Smooth muscle cell (in vitro differentiated cells): Measurements from ENCODE around the gene KIF3B. TPM values are rescaled to one million over a fixed set of nuclear protein-coding genes. Genes with fewer than 3 reads are reported as not detected.
"Not testable (repeated sequence)": the region's sequence is repeated elsewhere in the genome, so short reads cannot be mapped to it uniquely, and the experiment has no call there.

Experiments used
- DNase-seq: peaks from one replicate; lab custom pipeline; 2025; ENCODE audit not compliant: unreplicated experiment; lab: John Stamatoyannopoulos, UW
- H2AFZ ChIP-seq: fragments of 200-600 bp; sonication (generic); 2 replicates; pipeline ENCODE4 v1.6.0; 2016; ENCODE audit warnings: antibody characterized with exemption, low read depth, mild to moderate bottlenecking
- H3F3A ChIP-seq: fragments of 200-600 bp; sonication (generic); 2 replicates; pipeline ENCODE4 v1.6.0; 2017; ENCODE audit warnings: antibody characterized with exemption, low read depth
- H3K27ac ChIP-seq: fragments of 200-600 bp; sonication (generic); 2 replicates; pipeline ENCODE4 v1.5.1; 2016; ENCODE audit warnings: low read depth, mild to moderate bottlenecking
- H3K27me3 ChIP-seq: fragments of 200-600 bp; sonication (generic); 2 replicates; pipeline ENCODE4 v1.6.1; 2016; ENCODE audit warnings: low read depth, mild to moderate bottlenecking
- H3K36me3 ChIP-seq: fragments of 200-600 bp; sonication (generic); 2 replicates; pipeline ENCODE4 v1.5.1; 2016; ENCODE audit warnings: low read depth
- H3K4me1 ChIP-seq: fragments of 200-600 bp; sonication (generic); 2 replicates; pipeline ENCODE4 v1.5.1; 2016; ENCODE audit warnings: low read depth
- H3K4me2 ChIP-seq: fragments of 200-600 bp; sonication (generic); 2 replicates; pipeline ENCODE4 v1.6.0; 2016; ENCODE audit warnings: mild to moderate bottlenecking
- H3K4me3 ChIP-seq: fragments of 200-600 bp; sonication (generic); 2 replicates; pipeline ENCODE4 v1.5.1; 2016; ENCODE audit warnings: mild to moderate bottlenecking
- H3K79me2 ChIP-seq: fragments of 200-600 bp; sonication (generic); 2 replicates; pipeline ENCODE4 v1.6.0; 2016; ENCODE audit warnings: low read depth, mild to moderate bottlenecking
- H3K9ac ChIP-seq: fragments of 200-600 bp; sonication (generic); 2 replicates; pipeline ENCODE4 v1.6.0; 2016; ENCODE audit warnings: low read depth
- H3K9me3 ChIP-seq: fragments of 200-600 bp; sonication (generic); replicated peaks from 2 replicates; pipeline ENCODE4 v1.5.1; 2016; ENCODE audit warnings: low read depth
- H4K20me1 ChIP-seq: fragments of 200-600 bp; sonication (generic); 2 replicates; pipeline ENCODE4 v1.6.0; 2016; ENCODE audit warnings: low read depth
- CTCF ChIP-seq: fragments of 200-600 bp; sonication (generic); IDR thresholded peaks from 2 replicates; pipeline ENCODE4 v1.5.1; 2017; ENCODE audit warnings: borderline replicate concordance, mild to moderate bottlenecking, antibody characterized with exemption; ENCODE audit not compliant: insufficient read depth, poor library complexity, severe bottlenecking
- WGBS: methylation state at CpG from one replicate; pipeline ENCODE4 v1.1.7; 2016; ENCODE audit warnings: low lambda C conversion rate; 5-methylcytosine and 5-hydroxymethylcytosine counted together
- polyA plus RNA-seq: library from polyadenylated mRNA; unstranded; fragments of >200 nt; fragmentation: Nextera tagmentation; extraction: Ambion mirVana; gene quantifications from 2 replicates; pipeline ENCODE4 v1.2.1, GENCODE V29; 2016
- total RNA-seq: library from RNA; depleted of rRNA; stranded (reverse); fragments of >200 nt; gene quantifications from 2 replicates; pipeline ENCODE4 v1.2.3, GENCODE V29; 2014

KIF3B gene
- total and polyA plus RNA-seq, 2 experiments from 2014 or later = 8.2 to 20.0 TPM

- no peak overlapping the region for H3K27ac ChIP-seq
- no peaks in the 10 kb centered on the region for H3K27me3 ChIP-seq
- H3K79me2 ChIP-seq = no peaks in the 10 kb centered on the region
- H2AFZ ChIP-seq = no peak overlapping the region
- no peaks in the 10 kb centered on the region for H3K9me3 ChIP-seq
- H3K9ac ChIP-seq = no peak overlapping the region
- no peaks in the 10 kb centered on the region for H3K4me1 ChIP-seq
- H3F3A ChIP-seq = no peaks in the 10 kb centered on the region
- H3K4me2 ChIP-seq = no peak overlapping the region
- DNase-seq = no peak
- H3K4me3 ChIP-seq = no peak overlapping the region
- no peaks in the 10 kb centered on the region for H4K20me1 ChIP-seq
- TF ChIP-seq CTCF = no peak
- 96% methylated on average over 11 of the region's 11 CpGs for WGBS
- no peaks in the 10 kb centered on the region for H3K36me3 ChIP-seq
Measured at GRCh38 chr20:32337937-32338661, 60.6 kb downstream of the KIF3B start.

DNA sequence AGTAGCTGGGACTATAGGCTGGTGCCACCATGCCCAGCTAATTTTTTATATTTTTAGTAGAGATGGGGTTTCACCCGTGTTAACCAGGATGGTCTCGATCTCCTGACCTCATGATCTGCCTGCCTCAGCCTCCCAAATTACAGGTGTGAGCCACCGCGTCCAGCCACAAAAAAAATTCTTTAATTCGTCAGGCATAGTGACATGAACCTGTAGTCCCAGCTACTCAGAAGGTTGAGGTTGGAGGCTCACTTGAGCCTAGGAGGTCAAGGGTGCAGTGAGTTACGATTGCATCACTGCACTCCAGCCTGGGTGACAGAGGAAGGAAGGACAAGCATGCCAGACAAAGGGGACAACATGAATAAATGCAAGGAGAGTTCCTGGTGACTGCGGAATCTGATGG, 61.2 kb downstream of the KIF3B start:
- WGBS = 90% methylated on average over 7 of the region's 7 CpGs
- no peaks in the 10 kb centered on the region for H3K79me2 ChIP-seq
- no peaks in the 10 kb centered on the region for H3F3A ChIP-seq
- no peak overlapping the region for H3K4me3 ChIP-seq
- no peaks in the 10 kb centered on the region for H3K27me3 ChIP-seq
- DNase-seq = no peak
- H3K36me3 ChIP-seq = no peaks in the 10 kb centered on the region
- no peak overlapping the region for H3K4me2 ChIP-seq
- H3K9ac ChIP-seq = no peak overlapping the region
- TF ChIP-seq CTCF = no peak
- no peak overlapping the region for H3K27ac ChIP-seq
- no peak overlapping the region for H2AFZ ChIP-seq
- H3K4me1 ChIP-seq = no peaks in the 10 kb centered on the region
- no peaks in the 10 kb centered on the region for H4K20me1 ChIP-seq
- no peaks in the 10 kb centered on the region for H3K9me3 ChIP-seq

DNA sequence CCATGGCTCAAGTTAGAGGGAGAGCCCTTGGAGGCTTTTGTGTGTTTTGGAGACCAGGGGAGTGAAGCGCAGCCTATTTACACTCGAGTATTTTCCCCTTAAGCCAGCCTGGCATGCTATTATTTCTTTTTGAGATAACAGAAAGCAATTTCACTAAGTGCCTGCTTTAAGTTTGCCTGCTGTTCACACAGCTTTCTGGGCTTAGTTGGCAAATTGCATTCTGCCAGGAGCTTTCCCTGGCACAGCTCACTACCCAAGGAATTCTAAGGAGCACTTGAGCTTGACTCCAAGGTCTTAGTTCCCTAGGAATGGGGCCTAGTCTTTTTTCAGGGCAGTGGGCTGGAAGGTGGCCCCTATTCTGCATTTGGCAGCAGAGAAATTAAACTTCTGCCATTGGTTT, 61.7 kb downstream of the KIF3B start:
- WGBS = 87% methylated on average over 2 of the region's 2 CpGs
- no peaks in the 10 kb centered on the region for H3K36me3 ChIP-seq
- H3K27me3 ChIP-seq = no peaks in the 10 kb centered on the region
- no peak overlapping the region for H3K9ac ChIP-seq
- H3K27ac ChIP-seq = no peak overlapping the region
- no peaks in the 10 kb centered on the region for H3F3A ChIP-seq
- H3K9me3 ChIP-seq = no peaks in the 10 kb centered on the region
- H3K4me3 ChIP-seq = no peak overlapping the region
- no peaks in the 10 kb centered on the region for H3K79me2 ChIP-seq
- H3K4me1 ChIP-seq = no peaks in the 10 kb centered on the region
- H2AFZ ChIP-seq = no peak overlapping the region
- no peak overlapping the region for H3K4me2 ChIP-seq
- no peak for TF ChIP-seq CTCF
- no peaks in the 10 kb centered on the region for H4K20me1 ChIP-seq
- DNase-seq = no peak

DNA sequence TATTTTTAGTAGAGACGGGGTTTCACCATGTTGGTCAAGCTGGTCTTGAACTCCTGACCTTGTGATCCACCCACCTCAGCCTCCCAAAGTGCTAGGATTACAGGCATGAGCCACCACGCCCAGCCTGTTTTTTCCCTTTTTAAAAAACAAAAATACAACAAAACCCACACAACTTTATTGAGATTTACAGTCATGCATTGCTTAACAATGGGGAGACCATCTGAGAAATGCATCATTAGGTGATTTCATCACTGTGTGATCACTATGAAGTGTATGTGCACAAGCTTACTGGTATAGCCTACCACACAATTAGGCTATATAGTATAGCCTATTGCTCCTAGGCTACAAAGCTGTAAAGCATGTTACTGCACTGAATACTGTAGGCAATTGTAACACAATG, 63.6 kb downstream of the KIF3B start:
- not testable (repeated sequence) for DNase-seq
- 90% methylated on average over 2 of the region's 2 CpGs for WGBS

More for the DNA sequence above, 63.6 kb downstream of the KIF3B start:
- H3K4me3 ChIP-seq, H2AFZ ChIP-seq, H3K36me3 ChIP-seq, H3K9ac ChIP-seq, H3F3A ChIP-seq, H3K27me3 ChIP-seq, H3K9me3 ChIP-seq, H3K27ac ChIP-seq, H3K79me2 ChIP-seq, H4K20me1 ChIP-seq, H3K4me2 ChIP-seq: not testable (repeated sequence)
- peaks cover 11% of the 10 kb centered on the region for H3K4me1 ChIP-seq
